ENCODE results near the gene CLDND1. TPM values are rescaled to one million over a fixed set of nuclear protein-coding genes. Genes with fewer than 3 reads are reported as not detected.
"Not testable (repeated sequence)": the region's sequence is repeated elsewhere in the genome, so short reads cannot be mapped to it uniquely, and the experiment has no call there.

Gene CLDND1
- total and polyA plus RNA-seq, 8 donors, result 20.6 to 161 (median 75.7) TPM

DNA sequence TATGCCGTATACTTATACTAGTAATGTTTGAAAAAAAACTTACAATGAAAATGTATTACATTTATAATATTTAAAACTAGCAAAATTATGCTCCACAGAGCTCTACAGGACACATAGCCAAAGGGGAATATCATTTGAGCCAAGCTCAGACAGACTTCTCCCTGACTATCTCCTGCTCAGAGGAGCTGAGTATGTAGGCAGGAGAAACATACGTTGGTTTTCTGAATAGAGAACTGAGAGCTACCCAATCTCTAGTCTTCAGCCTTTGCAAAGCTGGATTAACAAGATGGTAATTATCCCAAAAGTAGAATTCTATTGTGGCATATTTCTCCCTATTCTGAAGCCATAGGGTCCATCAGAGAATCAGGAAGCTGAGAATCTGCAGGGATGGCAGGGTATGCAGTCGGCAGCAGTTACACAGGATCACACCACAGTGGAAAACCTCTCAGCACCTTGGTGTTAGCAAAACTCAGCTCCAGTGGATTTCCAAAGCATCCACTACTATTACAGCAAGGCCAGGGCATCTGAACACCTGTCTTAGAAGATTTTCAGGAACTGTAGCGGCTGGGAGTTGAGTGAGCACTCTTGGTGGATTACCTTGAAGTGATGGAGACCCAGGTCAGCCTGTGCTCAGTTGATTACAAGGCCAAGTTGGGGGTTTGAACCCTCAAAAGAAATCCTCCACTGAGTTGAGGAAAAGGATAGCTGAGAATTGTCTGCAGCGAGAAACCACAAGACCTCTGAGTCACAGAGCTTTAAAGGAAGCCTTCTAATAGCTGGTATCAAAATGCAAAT lies 39.2 kb upstream of the CLDND1 start:
- H3K27ac ChIP-seq, result no peak overlapping the region
- no peaks in the 10 kb centered on the region for H3K27me3 ChIP-seq
- H3K9me3 ChIP-seq, result no peaks in the 10 kb centered on the region
- TF ChIP-seq EP300 (IDR thresholded peaks at IDR 0.05), result no peak
- TF ChIP-seq, protein P1, sequence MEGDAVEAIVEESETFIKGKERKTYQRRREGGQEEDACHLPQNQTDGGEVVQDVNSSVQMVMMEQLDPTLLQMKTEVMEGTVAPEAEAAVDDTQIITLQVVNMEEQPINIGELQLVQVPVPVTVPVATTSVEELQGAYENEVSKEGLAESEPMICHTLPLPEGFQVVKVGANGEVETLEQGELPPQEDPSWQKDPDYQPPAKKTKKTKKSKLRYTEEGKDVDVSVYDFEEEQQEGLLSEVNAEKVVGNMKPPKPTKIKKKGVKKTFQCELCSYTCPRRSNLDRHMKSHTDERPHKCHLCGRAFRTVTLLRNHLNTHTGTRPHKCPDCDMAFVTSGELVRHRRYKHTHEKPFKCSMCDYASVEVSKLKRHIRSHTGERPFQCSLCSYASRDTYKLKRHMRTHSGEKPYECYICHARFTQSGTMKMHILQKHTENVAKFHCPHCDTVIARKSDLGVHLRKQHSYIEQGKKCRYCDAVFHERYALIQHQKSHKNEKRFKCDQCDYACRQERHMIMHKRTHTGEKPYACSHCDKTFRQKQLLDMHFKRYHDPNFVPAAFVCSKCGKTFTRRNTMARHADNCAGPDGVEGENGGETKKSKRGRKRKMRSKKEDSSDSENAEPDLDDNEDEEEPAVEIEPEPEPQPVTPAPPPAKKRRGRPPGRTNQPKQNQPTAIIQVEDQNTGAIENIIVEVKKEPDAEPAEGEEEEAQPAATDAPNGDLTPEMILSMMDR (IDR thresholded peaks at IDR 0.05), result no peak
- TF ChIP-seq POLR2AphosphoS5 (IDR thresholded peaks at IDR 0.05), result no peak
- no peak for TF ChIP-seq POLR2A (IDR thresholded peaks at IDR 0.05)
- 76 to 79% (median 77%) methylated on average over 5 of the region's 5 CpGs for WGBS, 5 donors
- no peaks in the 10 kb centered on the region for H3K36me3 ChIP-seq
- intact Hi-C loops (cut with DNase I; ENCODE audit: low total_unique reads), result no loop called here
- no peaks in the 10 kb centered on the region for H3K4me1 ChIP-seq
- DNase-seq, result no peak
- no peak overlapping the region for H3K4me3 ChIP-seq

DNA sequence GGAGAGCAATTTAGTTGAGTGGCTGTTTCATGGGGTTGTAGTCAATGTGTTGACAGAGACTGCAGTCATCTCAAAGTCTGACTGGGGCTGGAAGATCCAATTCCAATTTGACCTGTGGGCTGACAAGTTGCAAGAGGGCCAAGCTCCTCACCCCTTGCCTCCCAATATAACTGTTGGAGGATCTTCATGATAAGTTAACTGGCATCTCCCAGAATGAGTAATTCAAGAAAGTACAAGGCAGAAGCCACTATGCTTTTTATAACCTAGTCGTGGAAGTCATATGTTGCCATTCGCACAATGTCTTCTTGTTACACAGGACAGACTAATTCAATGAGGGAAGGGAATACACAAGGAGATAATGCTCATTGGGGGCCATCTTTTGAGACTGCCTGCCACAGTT lies 38.2 kb upstream of the CLDND1 start:
- Histone ChIP-seq H3K4me3 (no peak overlapping the region), H3K9me3 (no peaks in the 10 kb centered on the region), H3K27ac (no peak overlapping the region), H3K36me3 (no peaks in the 10 kb centered on the region), H3K4me1 (no peaks in the 10 kb centered on the region), H3K27me3 (no peaks in the 10 kb centered on the region)
- 85 to 98% (median 90%) methylated on average over 2 of the region's 2 CpGs for WGBS, 5 donors
- intact Hi-C loops (cut with DNase I; ENCODE audit: low total_unique reads), result no loop called here
- no peak for DNase-seq
- TF ChIP-seq POLR2A (IDR thresholded peaks at IDR 0.05) (no peak), EP300 (IDR thresholded peaks at IDR 0.05) (no peak), POLR2AphosphoS5 (IDR thresholded peaks at IDR 0.05) (no peak)
- TF ChIP-seq, protein P1 (IDR thresholded peaks at IDR 0.05), result no peak

DNA sequence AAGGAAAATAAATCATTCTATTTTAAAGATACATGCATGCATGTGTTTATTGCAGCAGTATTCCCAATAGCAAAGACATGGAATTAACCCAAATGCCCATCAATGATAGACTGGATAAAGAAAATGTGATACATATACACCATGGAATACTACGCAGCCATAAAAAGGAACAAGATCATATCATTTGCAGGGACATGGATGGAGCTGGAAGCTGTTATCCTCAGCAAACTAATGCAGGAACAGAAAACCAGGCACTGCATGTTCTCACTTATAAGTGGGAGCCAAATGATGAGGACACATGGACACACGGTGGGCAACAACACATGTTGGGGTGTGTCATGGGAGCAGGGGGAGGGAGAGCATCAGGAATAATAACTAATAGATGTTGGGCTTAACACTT lies 37.1 kb upstream of the CLDND1 start:
- H3K27ac ChIP-seq; H3K36me3 ChIP-seq; intact Hi-C loops (cut with DNase I; ENCODE audit: low total_unique reads); DNase-seq; H3K27me3 ChIP-seq; H3K4me3 ChIP-seq; H3K4me1 ChIP-seq; H3K9me3 ChIP-seq: not testable (repeated sequence)
- 92 to 99% (median 98%) methylated on average over 2 of the region's 2 CpGs for WGBS, 5 donors

DNA sequence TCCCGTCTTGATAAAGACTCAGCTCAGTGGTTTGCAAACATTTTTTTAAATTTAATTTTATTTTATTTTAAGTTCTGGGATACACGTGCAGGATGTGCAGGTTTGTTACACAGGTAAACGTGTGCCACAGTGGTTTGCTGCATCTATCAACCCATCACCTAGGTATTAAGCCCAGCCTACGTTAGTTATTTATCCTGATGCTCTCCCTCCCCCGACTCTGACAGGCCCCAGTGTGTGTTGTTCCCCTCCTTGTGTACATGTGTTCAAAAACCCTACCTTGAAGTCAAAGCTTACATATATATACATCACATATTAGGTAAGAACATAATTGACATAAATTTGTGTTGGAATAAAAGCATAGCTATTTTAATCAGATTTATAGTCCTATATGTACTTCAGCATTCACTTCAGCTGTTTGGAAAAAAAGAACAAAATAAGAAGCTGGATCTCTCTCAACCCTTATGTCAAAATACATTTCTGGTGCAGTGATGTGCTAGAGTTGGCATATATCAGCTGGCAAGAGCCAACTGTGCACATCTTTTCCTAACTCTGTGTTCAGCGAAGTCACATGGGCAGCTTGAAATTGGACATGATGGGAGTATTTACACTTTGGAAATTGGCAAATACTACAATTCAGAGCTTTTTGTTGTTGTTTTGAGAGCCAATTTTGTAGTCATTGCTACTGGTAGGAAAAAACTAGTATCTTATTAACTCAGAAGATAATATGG lies 35.6 kb upstream of the CLDND1 start:
- Histone ChIP-seq H3K36me3 (no peaks in the 10 kb centered on the region), H3K27me3 (no peaks in the 10 kb centered on the region), H3K4me3 (no peak overlapping the region), H3K4me1 (no peaks in the 10 kb centered on the region), H3K27ac (no peak overlapping the region), H3K9me3 (no peaks in the 10 kb centered on the region)
- WGBS, 5 donors, result 69 to 75% (median 71%) methylated on average over 6 of the region's 6 CpGs
- intact Hi-C loops (cut with DNase I; ENCODE audit: low total_unique reads), result no loop called here
- TF ChIP-seq EP300 (IDR thresholded peaks at IDR 0.05), result no peak
- no peak for TF ChIP-seq POLR2A (IDR thresholded peaks at IDR 0.05)
- no peak for TF ChIP-seq POLR2AphosphoS5 (IDR thresholded peaks at IDR 0.05)
- TF ChIP-seq, protein P1 (IDR thresholded peaks at IDR 0.05), result no peak
- DNase-seq, result no peak

Measured in stomach (tissue), 9 donors.